A549 (cell line): Measurements from ENCODE around the gene MAFF. TPM values are rescaled to one million over a fixed set of nuclear protein-coding genes. Genes with fewer than 3 reads are reported as not detected.

Experiments used
- ATAC-seq, 2 experiments: fragments of 200-7000 bp in 1 of 2; fragments of >200 bp in 1 of 2; cut with Nextera tagmentation in 1 of 2; cut with Tn5 transposase in 1 of 2; 3 replicates each; pipeline versions ENCODE4 v1.8.0 to v1.9.1; 2018 to 2020; ENCODE audit warnings: mild to moderate bottlenecking in 1 of 2, moderate library complexity in 1 of 2
- CTCF ChIA-PET: fragments of 300-600 bp; sonication (Branson Sonifier 250); formaldehyde crosslinking; extraction: SDS; loops from one replicate; lab custom pipeline; 2021; ENCODE audit warnings: antibody characterized with exemption, inconsistent platforms; lab: Yijun Ruan, JAX
- POLR2A ChIA-PET: fragments of 350-600 bp; formaldehyde crosslinking; extraction: SDS; loops from one replicate; lab custom pipeline; 2021; ENCODE audit warnings: antibody characterized with exemption, inconsistent platforms; lab: Yijun Ruan, JAX
- DNase-seq, 2 experiments: peaks; one replicate each; pipeline versions ENCODE4 v3.0.0 to v3.0.0-alpha.2; 2011 to 2016; ENCODE audit warnings: low read depth in 1 of 2, low spot score in 1 of 2
- FAIRE-seq: peaks from 2 replicates; lab custom pipeline; 2011; peaks lifted over from hg19 to GRCh38; lab: Jason Lieb, UNC
- H3K27ac ChIP-seq, 2 experiments: fragments of >200 bp; sonication (Bioruptor Twin); formaldehyde crosslinking; 3 replicates each; pipeline ENCODE4 v1.5.1; 2016 to 2017
- H3K4me1 ChIP-seq: fragments of >200 bp; sonication (Bioruptor Twin); formaldehyde crosslinking; 3 replicates; pipeline ENCODE4 v1.6.1; 2016
- H3K4me2 ChIP-seq: fragments of >200 bp; sonication (Bioruptor Twin); formaldehyde crosslinking; 3 replicates; pipeline ENCODE4 v1.6.1; 2016
- H3K4me3 ChIP-seq: fragments of >200 bp; sonication (Bioruptor Twin); formaldehyde crosslinking; 3 replicates; pipeline ENCODE4 v1.5.1; 2016
- H3K9me3 ChIP-seq: fragments of >200 bp; sonication (Bioruptor Twin); formaldehyde crosslinking; 3 replicates; pipeline ENCODE4 v1.6.1; 2016
- CBX2 ChIP-seq: fragments of 200-600 bp; sonication (generic); IDR thresholded peaks from 2 replicates; pipeline ENCODE4 v1.6.1; 2016; ENCODE audit warnings: low read depth, mild to moderate bottlenecking, borderline replicate concordance
- CEBPB ChIP-seq, 2 experiments: fragments of >200 bp in 1 of 2; sonication (Bioruptor Twin) in 1 of 2; formaldehyde crosslinking in 1 of 2; IDR thresholded peaks; 2 replicates each; pipeline ENCODE4 v1.6.1; 2012 to 2016
- CTCF ChIP-seq: fragments of >200 bp; sonication (Bioruptor Twin); formaldehyde crosslinking; IDR thresholded peaks from 3 replicates; pipeline ENCODE4 v1.5.1; 2016
- EHF ChIP-seq: fragments of 250-450 bp; sonication (Bioruptor Pico); IDR thresholded peaks from 2 replicates; pipeline ENCODE4 v1.5.0; 2020; ENCODE audit warnings: mild to moderate bottlenecking
- FOXS1 ChIP-seq: fragments of 250-450 bp; sonication (Bioruptor Pico); IDR thresholded peaks from 2 replicates; pipeline ENCODE4 v1.5.0; 2020; ENCODE audit warnings: mild to moderate bottlenecking, moderate library complexity
- HOXB13 ChIP-seq: fragments of 250-450 bp; sonication (Bioruptor Pico); IDR thresholded peaks from 2 replicates; pipeline ENCODE4 v1.5.0; 2020; ENCODE audit warnings: low read depth, mild to moderate bottlenecking, moderate library complexity
- HOXB5 ChIP-seq: fragments of 250-450 bp; sonication (Bioruptor Pico); IDR thresholded peaks from 2 replicates; pipeline ENCODE4 v1.5.0; 2020; ENCODE audit warnings: mild to moderate bottlenecking, moderate library complexity
- JUNB ChIP-seq: fragments of >200 bp; sonication (Bioruptor Twin); formaldehyde crosslinking; IDR thresholded peaks from 2 replicates; pipeline ENCODE4 v1.6.1; 2016
- NPAS2 ChIP-seq: fragments of 250-450 bp; sonication (Bioruptor Pico); IDR thresholded peaks from 2 replicates; pipeline ENCODE4 v1.8.0; 2022; ENCODE audit warnings: mild to moderate bottlenecking, moderate library complexity, borderline replicate concordance
- RAD21 ChIP-seq, 2 experiments: fragments of >200 bp in 1 of 2; sonication (Bioruptor Twin) in 1 of 2; formaldehyde crosslinking in 1 of 2; IDR thresholded peaks in 1 of 2; conservative IDR thresholded peaks in 1 of 2; 2 replicates in 1 of 2; 3 replicates in 1 of 2; pipeline ENCODE4 v1.6.1; 2012 to 2018; ENCODE audit warnings: inconsistent platforms in 1 of 2
- RCOR1 ChIP-seq: fragments of 150-350 bp; IDR thresholded peaks from 2 replicates; pipeline ENCODE4 v1.6.1; 2014; ENCODE audit warnings: antibody characterized with exemption, low read length, low read depth
- SMC3 ChIP-seq: fragments of >200 bp; sonication (Bioruptor Twin); formaldehyde crosslinking; IDR thresholded peaks from 3 replicates; pipeline ENCODE4 v1.6.1; 2018; ENCODE audit warnings: inconsistent platforms
- TP53 ChIP-seq: fragments of 250-450 bp; sonication (Bioruptor Pico); IDR thresholded peaks from 2 replicates; pipeline ENCODE4 v1.5.0; 2021; ENCODE audit warnings: mild to moderate bottlenecking, moderate library complexity
- ZFP36 ChIP-seq: fragments of 450-650 bp; IDR thresholded peaks from 2 replicates; pipeline ENCODE4 v1.6.1; 2014; ENCODE audit warnings: borderline replicate concordance; ENCODE audit not compliant: partially characterized antibody
- WGBS: methylation state at CpG from one replicate; pipeline ENCODE4 v1.1.6; 2017; ENCODE audit errors: missing lambda C conversion rate; 5-methylcytosine and 5-hydroxymethylcytosine counted together
- polyA plus RNA-seq, 4 experiments: library from polyadenylated mRNA; depleted of rRNA in 3 of 4; stranded (reverse); fragments of >200 nt; fragmentation: RNase III in 1 of 4; extraction: RNeasy Plus Mini Kit Qiagen cat#74134 plus additional on column Dnase treatment in 1 of 4; gene quantifications; 2 replicates in 3 of 4; 3 replicates in 1 of 4; pipeline ENCODE4 v1.2.3, GENCODE V29; 2011 to 2017
- small RNA-seq, 6 experiments: library from RNA; depleted of rRNA; stranded (forward); fragments of <200 nt; gene quantifications; one replicate each; pipeline ENCODE3, GENCODE V24; 2012

The MAFF gene
- polyA plus RNA-seq, 2 of the 4 experiments (the other 2 are of a cell fraction), result 3.2 to 4.0 TPM

GRCh38 chr22:38262051-38262795 is 60.4 kb downstream of the MAFF start:
- H3K4me1 ChIP-seq, result 0 out of 3 replicates have a peak, but pooled peaks cover 6% of the 10 kb centered on the region
- H3K27ac ChIP-seq, result no peak overlapping the region
- H3K9me3 ChIP-seq, result no peaks in the 10 kb centered on the region
- ATAC-seq (peak; percentile 58 to 84; a peak in 5 of 6 replicates), FAIRE-seq (no peak), DNase-seq (no peak)
- 83% methylated on average over 20 of the region's 20 CpGs for WGBS
- ChIA-PET POLR2A (interaction anchor here (0.6 kb wide), 1 partner anchor 345 kb away, joined by 4 read pairs; no protein-coding TSS in a partner anchor), CTCF (interaction anchor here (1.1 to 1.2 kb wide), 2 partner anchors 9 to 309 kb away, joined by 3 to 5 read pairs; no protein-coding TSS in a partner anchor)
- TF ChIP-seq CBX2 (no peak), HOXB13 (CRISPR knock-in tag) (no peak), CTCF (peak; percentile 23), RAD21 (conservative IDR thresholded peaks at IDR 0.05 in 1 of 2, IDR thresholded peaks at IDR 0.05 in 1 of 2) (peak; percentile 31 to 43; a peak in 3 of 5 replicates), SMC3 (peak; percentile 36; the same call in 1 of the 3 replicates), NPAS2 (CRISPR knock-in tag) (no peak), EHF (CRISPR knock-in tag) (no peak)
- H3K4me2 ChIP-seq, result no peak overlapping the region
- no peak overlapping the region for H3K4me3 ChIP-seq

- Histone ChIP-seq H3K27ac (no peak overlapping the region), H3K4me1 (no peaks in the 10 kb centered on the region), H3K4me3 (no peak overlapping the region), H3K4me2 (no peak overlapping the region), H3K9me3 (no peaks in the 10 kb centered on the region)
- FAIRE-seq (no peak), ATAC-seq (no peak), DNase-seq (no peak)
- no peak for TF ChIP-seq TP53
- no peak for TF ChIP-seq CEBPB (IDR thresholded peaks at IDR 0.05)
- no peak for TF ChIP-seq CTCF
- no peak for TF ChIP-seq HOXB5 (CRISPR knock-in tag)
- no peak for TF ChIP-seq RCOR1
- TF ChIP-seq JUNB, result no peak
- no peak for TF ChIP-seq FOXS1 (CRISPR knock-in tag)
- no peak for TF ChIP-seq ZFP36
- ChIA-PET POLR2A (no interaction called here), CTCF (no interaction called here)
- WGBS, result 94% methylated on average over 5 of the region's 6 CpGs
These were observed 62.6 kb downstream of the MAFF start for GRCh38 chr22:38264322-38264843.

Small RNA genes lying within 50 kb of the gene (small RNA-seq; reads per million reads assigned to genes)
- gene RN7SL704P, result 0 reads per million in 6 experiments

Other genes starting within 250 kb of the MAFF start
- gene C22orf23, start 248.4 kb upstream of the MAFF start, polyA plus RNA-seq (2011; rRNA removed), result 0.49 and 0.52 TPM in 2 replicates
- gene C22orf23, start 248.4 kb upstream of the MAFF start, polyA plus RNA-seq (2017; fragmentation: RNase III; extraction: RNeasy Plus Mini Kit Qiagen cat#74134 plus additional on column Dnase treatment), result 0.26 to 0.37 TPM (median 0.26 TPM) in 3 replicates
- gene POLR2F, start 248.3 kb upstream of the MAFF start, polyA plus RNA-seq (2011; rRNA removed), result 59.1 and 90.0 TPM in 2 replicates
- gene POLR2F, start 248.3 kb upstream of the MAFF start, polyA plus RNA-seq (2017; fragmentation: RNase III; extraction: RNeasy Plus Mini Kit Qiagen cat#74134 plus additional on column Dnase treatment), result 180 to 194 TPM (median 183 TPM) in 3 replicates
- not detected in 2 replicates for gene SOX10, start 217.4 kb upstream of the MAFF start, polyA plus RNA-seq (2011; rRNA removed)
- gene SOX10, start 217.4 kb upstream of the MAFF start, polyA plus RNA-seq (2017; fragmentation: RNase III; extraction: RNeasy Plus Mini Kit Qiagen cat#74134 plus additional on column Dnase treatment), result not detected in 3 replicates
- gene PICK1, start 144.6 kb upstream of the MAFF start, polyA plus RNA-seq (2011; rRNA removed), result 12.9 and 17.8 TPM in 2 replicates
- gene PICK1, start 144.6 kb upstream of the MAFF start, polyA plus RNA-seq (2017; fragmentation: RNase III; extraction: RNeasy Plus Mini Kit Qiagen cat#74134 plus additional on column Dnase treatment), result 15.6 to 16.1 TPM (median 16.0 TPM) in 3 replicates
- gene SLC16A8, start 117.8 kb upstream of the MAFF start, polyA plus RNA-seq (2011; rRNA removed), result not detected in 2 replicates
- not detected in 3 replicates for gene SLC16A8, start 117.8 kb upstream of the MAFF start, polyA plus RNA-seq (2017; fragmentation: RNase III; extraction: RNeasy Plus Mini Kit Qiagen cat#74134 plus additional on column Dnase treatment)
- 2.9 and 3.5 TPM in 2 replicates for gene BAIAP2L2, start 91.3 kb upstream of the MAFF start, polyA plus RNA-seq (2011; rRNA removed)
- 4.3 to 4.7 TPM (median 4.5 TPM) in 3 replicates for gene BAIAP2L2, start 91.3 kb upstream of the MAFF start, polyA plus RNA-seq (2017; fragmentation: RNase III; extraction: RNeasy Plus Mini Kit Qiagen cat#74134 plus additional on column Dnase treatment)
- 7.4 and 10.7 TPM in 2 replicates for gene PLA2G6, start 20.2 kb upstream of the MAFF start, polyA plus RNA-seq (2011; rRNA removed)
- gene PLA2G6, start 20.2 kb upstream of the MAFF start, polyA plus RNA-seq (2017; fragmentation: RNase III; extraction: RNeasy Plus Mini Kit Qiagen cat#74134 plus additional on column Dnase treatment), result 5.5 to 7.8 TPM (median 7.6 TPM) in 3 replicates
- gene TMEM184B, start 71.0 kb downstream of the MAFF start, polyA plus RNA-seq (2011; rRNA removed), result 22.2 and 22.7 TPM in 2 replicates
- 33.2 to 36.8 TPM (median 36.6 TPM) in 3 replicates for gene TMEM184B, start 71.0 kb downstream of the MAFF start, polyA plus RNA-seq (2017; fragmentation: RNase III; extraction: RNeasy Plus Mini Kit Qiagen cat#74134 plus additional on column Dnase treatment)
- gene CSNK1E, start 115.4 kb downstream of the MAFF start, polyA plus RNA-seq (2011; rRNA removed), result 58.3 and 60.9 TPM in 2 replicates
- 57.1 to 63.3 TPM (median 59.3 TPM) in 3 replicates for gene CSNK1E, start 115.4 kb downstream of the MAFF start, polyA plus RNA-seq (2017; fragmentation: RNase III; extraction: RNeasy Plus Mini Kit Qiagen cat#74134 plus additional on column Dnase treatment)